CD4-positive, alpha-beta T cell (primary cell): Measurements from ENCODE around the gene TAF5L. TPM values are rescaled to one million over a fixed set of nuclear protein-coding genes. Genes with fewer than 3 reads are reported as not detected.

Experiments
- ATAC-seq: fragments of 200-7000 bp; cut with Tn5 transposase; one replicate; pipeline ENCODE4 v1.10.0; 2022; ENCODE audit warnings: mild to moderate bottlenecking; ENCODE audit not compliant: poor library complexity
- CTCF ChIA-PET: fragments of 350-600 bp; sonication (Branson Sonifier 250); formaldehyde crosslinking; loops from one replicate; lab custom pipeline; 2021; ENCODE audit warnings: antibody characterized with exemption, inconsistent platforms; lab: Charles Lee
- POLR2A ChIA-PET: fragments of 350-600 bp; sonication (Branson Sonifier 250); formaldehyde crosslinking; loops from one replicate; lab custom pipeline; 2021; ENCODE audit warnings: antibody characterized with exemption, inconsistent platforms; lab: Charles Lee
- DNase-seq, 14 experiments: peaks; one replicate each; pipeline ENCODE4 v3.0.0-alpha.2; 2013 to 2020; ENCODE audit warnings: mixed read lengths in 2 of 14
- H3K27ac ChIP-seq, 2 donors: one replicate each; pipeline versions ENCODE4 v1.5.1 to v1.7.0; 2013; ENCODE audit warnings: low read length in 2 of 2, low read depth in 1 of 2, mild to moderate bottlenecking in 1 of 2
- H3K27me3 ChIP-seq, 2 experiments: 1 replicate in 1 of 2; 2 replicates in 1 of 2; pipeline versions ENCODE4 v1.6.1 to v1.7.0; 2013; ENCODE audit warnings: low read length in 2 of 2, control low read depth in 1 of 2, mild to moderate bottlenecking in 1 of 2, moderate library complexity in 1 of 2; ENCODE audit not compliant: insufficient read depth in 2 of 2, control insufficient read depth in 1 of 2
- H3K36me3 ChIP-seq: one replicate; pipeline ENCODE4 v1.6.1; 2013; ENCODE audit warnings: low read length, control low read depth; ENCODE audit not compliant: insufficient read depth
- H3K4me1 ChIP-seq: one replicate; pipeline ENCODE4 v1.6.1; 2013; ENCODE audit warnings: low read length, control low read depth; ENCODE audit not compliant: insufficient read depth
- H3K4me3 ChIP-seq: one replicate; pipeline ENCODE4 v1.5.1; 2013; ENCODE audit warnings: mild to moderate bottlenecking, low read length, moderate library complexity
- H3K9me3 ChIP-seq, 2 experiments: 1 replicate in 1 of 2; 2 replicates in 1 of 2; pipeline versions ENCODE4 v1.6.1 to v1.7.0; 2013; ENCODE audit warnings: low read length in 2 of 2, mild to moderate bottlenecking in 2 of 2, control low read depth in 1 of 2, moderate library complexity in 1 of 2; ENCODE audit not compliant: control insufficient read depth in 1 of 2, insufficient read depth in 1 of 2
- H3K27ac Mint-ChIP-seq: one replicate; pipeline ENCODE4 v1.8.0; 2020; ENCODE audit warnings: mixed read lengths
- H3K27me3 Mint-ChIP-seq: one replicate; pipeline ENCODE4 v1.8.0; 2021; ENCODE audit warnings: mixed read lengths
- H3K36me3 Mint-ChIP-seq: one replicate; pipeline ENCODE4 v1.8.0; 2021; ENCODE audit warnings: low read depth, mixed read lengths
- H3K4me1 Mint-ChIP-seq: one replicate; pipeline ENCODE4 v1.8.0; 2021; ENCODE audit warnings: low read depth, mixed read lengths
- H3K4me3 Mint-ChIP-seq: one replicate; pipeline ENCODE4 v1.8.0; 2020; ENCODE audit warnings: mild to moderate bottlenecking, mixed read lengths
- H3K9me3 Mint-ChIP-seq: one replicate; pipeline ENCODE4 v1.8.0; 2020; ENCODE audit warnings: mixed read lengths
- intact Hi-C, 2 experiments: fragments of 100-400 bp; cut with DNase I in 1 of 2; cut with micrococcal nuclease in 1 of 2; formaldehyde crosslinking; loops; one replicate each; pipeline versions ENCODE4 v1.15.1 to v1.9.0; 2023 to 2025; cut with DNase I, micrococcal nuclease
- total RNA-seq, 174 experiments: library from RNA in 2 of 174; stranded (reverse) in 2 of 174; gene quantifications; one replicate each; pipeline ENCODE4 v1.2.3 and lab custom pipeline; 2021 to 2026
- TF ChIP-seq, protein P1 (sequence below): fragments of 200-600 bp; IDR thresholded peaks from one replicate; pipeline ENCODE4 v1.8.0; 2022; ENCODE audit warnings: antibody characterized with exemption, mild to moderate bottlenecking

TAF5L gene
- total RNA-seq, 2 experiments from 2014 or later, result 19.5 to 21.9 TPM

DNA sequence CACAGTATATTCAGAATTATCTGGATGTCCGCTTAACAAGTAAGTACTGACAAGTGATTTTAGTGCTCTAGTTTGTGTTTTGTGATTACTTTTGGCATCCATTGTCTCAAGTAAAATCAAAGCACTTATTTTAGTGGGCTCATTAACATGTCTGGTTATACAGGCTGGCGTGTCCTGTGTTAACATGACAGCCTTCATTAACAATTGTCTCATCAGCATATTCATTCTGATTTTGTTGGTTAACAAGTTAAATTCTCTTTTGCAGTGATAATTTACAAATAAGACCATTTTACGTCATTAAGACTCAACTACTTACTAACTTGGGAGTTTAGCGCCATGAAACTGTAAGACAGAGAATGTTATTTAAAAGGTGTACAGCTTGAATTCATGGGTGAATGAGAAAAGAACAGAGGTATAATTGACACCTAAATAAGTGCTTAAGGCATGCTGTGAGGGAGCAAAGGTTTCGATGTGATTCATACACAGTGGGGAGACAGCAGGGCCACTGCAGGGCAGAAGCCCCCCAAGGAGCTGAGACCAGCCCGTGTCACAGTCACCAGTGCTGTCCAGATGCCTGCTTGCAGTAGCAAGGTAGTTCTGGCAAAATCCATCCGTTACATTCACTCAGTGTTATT is 22.4 kb downstream of the TAF5L start:
- ChIA-PET POLR2A (no interaction called here), CTCF (no interaction called here)
- Mint-ChIP-seq H3K36me3 (peaks cover 83% of the 10 kb centered on the region), H3K4me3 (no peak overlapping the region), H3K9me3 (no peaks in the 10 kb centered on the region), H3K27me3 (no peaks in the 10 kb centered on the region), H3K4me1 (no peaks in the 10 kb centered on the region), H3K27ac (no peak overlapping the region)
- H3K36me3 ChIP-seq, result peaks cover 60% of the 10 kb centered on the region
- no peaks in the 10 kb centered on the region for H3K4me1 ChIP-seq
- ATAC-seq, result no peak
- H3K9me3 ChIP-seq, result no peaks in the 10 kb centered on the region
- intact Hi-C loops, result no loop called here
- H3K27ac ChIP-seq, result no peak overlapping the region
- TF ChIP-seq, protein P1, sequence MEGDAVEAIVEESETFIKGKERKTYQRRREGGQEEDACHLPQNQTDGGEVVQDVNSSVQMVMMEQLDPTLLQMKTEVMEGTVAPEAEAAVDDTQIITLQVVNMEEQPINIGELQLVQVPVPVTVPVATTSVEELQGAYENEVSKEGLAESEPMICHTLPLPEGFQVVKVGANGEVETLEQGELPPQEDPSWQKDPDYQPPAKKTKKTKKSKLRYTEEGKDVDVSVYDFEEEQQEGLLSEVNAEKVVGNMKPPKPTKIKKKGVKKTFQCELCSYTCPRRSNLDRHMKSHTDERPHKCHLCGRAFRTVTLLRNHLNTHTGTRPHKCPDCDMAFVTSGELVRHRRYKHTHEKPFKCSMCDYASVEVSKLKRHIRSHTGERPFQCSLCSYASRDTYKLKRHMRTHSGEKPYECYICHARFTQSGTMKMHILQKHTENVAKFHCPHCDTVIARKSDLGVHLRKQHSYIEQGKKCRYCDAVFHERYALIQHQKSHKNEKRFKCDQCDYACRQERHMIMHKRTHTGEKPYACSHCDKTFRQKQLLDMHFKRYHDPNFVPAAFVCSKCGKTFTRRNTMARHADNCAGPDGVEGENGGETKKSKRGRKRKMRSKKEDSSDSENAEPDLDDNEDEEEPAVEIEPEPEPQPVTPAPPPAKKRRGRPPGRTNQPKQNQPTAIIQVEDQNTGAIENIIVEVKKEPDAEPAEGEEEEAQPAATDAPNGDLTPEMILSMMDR, result no peak
- no peak for DNase-seq
- H3K27me3 ChIP-seq, result no peaks in the 10 kb centered on the region
- no peak overlapping the region for H3K4me3 ChIP-seq

- ChIA-PET CTCF (no interaction called here), POLR2A (interaction anchor here (0.6 kb wide), 1 partner anchor 13 kb away, joined by 3 read pairs; no protein-coding TSS in a partner anchor)
- no peak overlapping the region for H3K27ac ChIP-seq
- H3K4me1 Mint-ChIP-seq, result no peaks in the 10 kb centered on the region
- intact Hi-C loops, result no loop called here
- no peaks in the 10 kb centered on the region for H3K27me3 Mint-ChIP-seq
- H3K36me3 ChIP-seq, result peaks cover 47% of the 10 kb centered on the region
- TF ChIP-seq, protein P1, result no peak
- no peaks in the 10 kb centered on the region for H3K9me3 ChIP-seq
- H3K27me3 ChIP-seq, result no peaks in the 10 kb centered on the region
- no peak for DNase-seq
- no peak overlapping the region for H3K4me3 Mint-ChIP-seq
- H3K4me1 ChIP-seq, result no peaks in the 10 kb centered on the region
- H3K9me3 Mint-ChIP-seq, result no peaks in the 10 kb centered on the region
- no peak overlapping the region for H3K27ac Mint-ChIP-seq
- peaks cover 80% of the 10 kb centered on the region for H3K36me3 Mint-ChIP-seq
- ATAC-seq, result no peak
- H3K4me3 ChIP-seq, result no peak overlapping the region
Observed at GRCh38 chr1:229600229-229600628, 25.7 kb downstream of the TAF5L start.

DNA sequence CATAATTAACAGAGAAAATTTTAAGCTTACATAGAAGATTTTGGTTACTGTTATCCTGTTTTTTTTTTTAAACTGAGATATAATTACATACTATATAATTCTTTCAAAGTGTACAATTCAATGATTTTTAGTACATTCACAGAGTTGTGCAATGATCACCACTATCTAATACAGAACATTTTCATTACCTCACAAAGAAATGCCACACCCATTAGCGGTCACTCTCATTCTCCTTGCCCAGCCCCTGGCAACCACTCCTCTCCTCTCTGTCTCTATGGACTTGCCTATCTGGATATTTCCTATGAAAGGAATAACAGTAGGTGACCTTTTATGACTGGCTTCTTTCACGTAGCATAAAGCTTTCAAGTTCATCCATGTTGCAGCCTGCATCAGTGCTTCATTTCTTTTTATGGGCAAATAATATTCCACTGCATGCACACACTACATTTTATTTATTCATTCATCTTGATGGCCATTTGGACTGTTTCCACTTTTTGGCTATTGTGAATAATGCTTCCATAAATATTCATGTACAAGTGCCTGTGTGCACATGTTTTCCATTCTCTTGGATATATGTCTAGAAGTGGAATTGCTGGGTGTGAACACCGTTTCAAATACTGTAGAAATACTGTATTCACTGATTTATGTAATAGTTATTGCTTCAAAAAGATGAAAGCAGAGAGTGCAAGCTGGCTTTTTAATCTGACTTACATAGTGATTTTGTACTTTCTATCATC is 26.5 kb downstream of the TAF5L start:
- ChIA-PET CTCF (no interaction called here), POLR2A (no interaction called here)
- H3K27me3 Mint-ChIP-seq, result no peaks in the 10 kb centered on the region
- no peak overlapping the region for H3K4me3 Mint-ChIP-seq
- intact Hi-C loops, result no loop called here
- no peaks in the 10 kb centered on the region for H3K27me3 ChIP-seq
- H3K4me1 Mint-ChIP-seq, result no peaks in the 10 kb centered on the region
- no peaks in the 10 kb centered on the region for H3K9me3 Mint-ChIP-seq
- H3K36me3 Mint-ChIP-seq, result peaks cover 79% of the 10 kb centered on the region
- H3K27ac Mint-ChIP-seq, result no peak overlapping the region
- H3K27ac ChIP-seq, result no peak overlapping the region
- H3K9me3 ChIP-seq, result no peaks in the 10 kb centered on the region
- H3K36me3 ChIP-seq, result peaks cover 52% of the 10 kb centered on the region
- DNase-seq (no peak), ATAC-seq (no peak)
- H3K4me3 ChIP-seq, result no peak overlapping the region
- TF ChIP-seq, protein P1, result no peak
- H3K4me1 ChIP-seq, result no peaks in the 10 kb centered on the region
